Panc1 (cell line): ENCODE measurements around the gene TNFSF12.

Experiments
- CTCF ChIP-seq: fragments of 450-650 bp; IDR thresholded peaks from 2 replicates; pipeline ENCODE4 v1.5.1; 2017; ENCODE audit warnings: mild to moderate bottlenecking
- POLR2AphosphoS5 ChIP-seq: IDR thresholded peaks from 2 replicates; pipeline ENCODE4 v1.6.1; 2012; ENCODE audit warnings: mild to moderate bottlenecking, low read depth, low read length, moderate library complexity

GRCh38 chr17:7579834-7580603, 31.2 kb downstream of the TNFSF12 start:
- TF ChIP-seq CTCF (no peak), POLR2AphosphoS5 (no peak)
